ENCODE results near the gene CAPN12. TPM values are rescaled to one million over a fixed set of nuclear protein-coding genes. Genes with fewer than 3 reads are reported as not detected.

CAPN12 gene
- total and polyA plus RNA-seq, 2 of the 8 experiments (the other 6 are each of a cell fraction or from before 2014, with no cell fraction given) = 8.8 to 20.0 TPM

DNA sequence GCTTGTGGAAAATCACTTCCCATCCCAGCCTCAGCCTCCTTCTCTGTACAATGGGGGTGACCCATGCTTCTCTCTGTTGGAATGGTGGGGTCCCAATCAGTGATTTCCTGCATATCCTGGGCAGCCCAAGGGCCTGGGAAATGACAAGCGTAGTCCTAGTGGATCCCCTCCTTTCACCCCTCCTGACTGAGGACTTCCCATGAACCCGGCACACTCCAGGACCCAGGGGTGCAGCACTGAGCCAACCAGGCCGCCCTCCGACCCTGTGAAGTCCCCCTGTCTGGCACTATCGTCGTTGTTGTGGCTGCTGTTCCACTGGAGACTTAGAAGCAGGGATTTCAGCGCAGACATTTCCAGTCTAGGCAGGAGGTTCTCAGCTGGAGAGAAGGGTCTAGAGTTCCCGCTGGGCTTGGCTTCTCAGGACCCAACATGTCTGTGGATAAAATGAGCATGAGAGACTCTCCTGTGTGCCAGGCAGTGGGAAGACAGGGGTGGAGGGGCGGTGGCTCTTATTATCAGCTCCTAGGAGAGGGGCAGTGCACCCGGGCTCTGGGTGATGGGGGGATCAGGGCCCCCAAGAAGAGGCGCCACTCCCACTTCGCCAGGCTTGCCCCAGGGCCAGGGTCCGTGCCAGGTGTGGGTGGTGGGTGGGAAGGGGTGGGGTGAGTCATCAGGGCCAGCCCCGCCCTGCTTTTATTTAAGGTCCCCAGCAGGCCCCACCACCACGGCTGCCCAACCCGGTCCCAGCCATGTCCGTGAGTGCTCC, 44.4 kb upstream of the CAPN12 start, which contains the start of gene LGALS7B (continued):
- TF ChIP-seq, protein P1, sequence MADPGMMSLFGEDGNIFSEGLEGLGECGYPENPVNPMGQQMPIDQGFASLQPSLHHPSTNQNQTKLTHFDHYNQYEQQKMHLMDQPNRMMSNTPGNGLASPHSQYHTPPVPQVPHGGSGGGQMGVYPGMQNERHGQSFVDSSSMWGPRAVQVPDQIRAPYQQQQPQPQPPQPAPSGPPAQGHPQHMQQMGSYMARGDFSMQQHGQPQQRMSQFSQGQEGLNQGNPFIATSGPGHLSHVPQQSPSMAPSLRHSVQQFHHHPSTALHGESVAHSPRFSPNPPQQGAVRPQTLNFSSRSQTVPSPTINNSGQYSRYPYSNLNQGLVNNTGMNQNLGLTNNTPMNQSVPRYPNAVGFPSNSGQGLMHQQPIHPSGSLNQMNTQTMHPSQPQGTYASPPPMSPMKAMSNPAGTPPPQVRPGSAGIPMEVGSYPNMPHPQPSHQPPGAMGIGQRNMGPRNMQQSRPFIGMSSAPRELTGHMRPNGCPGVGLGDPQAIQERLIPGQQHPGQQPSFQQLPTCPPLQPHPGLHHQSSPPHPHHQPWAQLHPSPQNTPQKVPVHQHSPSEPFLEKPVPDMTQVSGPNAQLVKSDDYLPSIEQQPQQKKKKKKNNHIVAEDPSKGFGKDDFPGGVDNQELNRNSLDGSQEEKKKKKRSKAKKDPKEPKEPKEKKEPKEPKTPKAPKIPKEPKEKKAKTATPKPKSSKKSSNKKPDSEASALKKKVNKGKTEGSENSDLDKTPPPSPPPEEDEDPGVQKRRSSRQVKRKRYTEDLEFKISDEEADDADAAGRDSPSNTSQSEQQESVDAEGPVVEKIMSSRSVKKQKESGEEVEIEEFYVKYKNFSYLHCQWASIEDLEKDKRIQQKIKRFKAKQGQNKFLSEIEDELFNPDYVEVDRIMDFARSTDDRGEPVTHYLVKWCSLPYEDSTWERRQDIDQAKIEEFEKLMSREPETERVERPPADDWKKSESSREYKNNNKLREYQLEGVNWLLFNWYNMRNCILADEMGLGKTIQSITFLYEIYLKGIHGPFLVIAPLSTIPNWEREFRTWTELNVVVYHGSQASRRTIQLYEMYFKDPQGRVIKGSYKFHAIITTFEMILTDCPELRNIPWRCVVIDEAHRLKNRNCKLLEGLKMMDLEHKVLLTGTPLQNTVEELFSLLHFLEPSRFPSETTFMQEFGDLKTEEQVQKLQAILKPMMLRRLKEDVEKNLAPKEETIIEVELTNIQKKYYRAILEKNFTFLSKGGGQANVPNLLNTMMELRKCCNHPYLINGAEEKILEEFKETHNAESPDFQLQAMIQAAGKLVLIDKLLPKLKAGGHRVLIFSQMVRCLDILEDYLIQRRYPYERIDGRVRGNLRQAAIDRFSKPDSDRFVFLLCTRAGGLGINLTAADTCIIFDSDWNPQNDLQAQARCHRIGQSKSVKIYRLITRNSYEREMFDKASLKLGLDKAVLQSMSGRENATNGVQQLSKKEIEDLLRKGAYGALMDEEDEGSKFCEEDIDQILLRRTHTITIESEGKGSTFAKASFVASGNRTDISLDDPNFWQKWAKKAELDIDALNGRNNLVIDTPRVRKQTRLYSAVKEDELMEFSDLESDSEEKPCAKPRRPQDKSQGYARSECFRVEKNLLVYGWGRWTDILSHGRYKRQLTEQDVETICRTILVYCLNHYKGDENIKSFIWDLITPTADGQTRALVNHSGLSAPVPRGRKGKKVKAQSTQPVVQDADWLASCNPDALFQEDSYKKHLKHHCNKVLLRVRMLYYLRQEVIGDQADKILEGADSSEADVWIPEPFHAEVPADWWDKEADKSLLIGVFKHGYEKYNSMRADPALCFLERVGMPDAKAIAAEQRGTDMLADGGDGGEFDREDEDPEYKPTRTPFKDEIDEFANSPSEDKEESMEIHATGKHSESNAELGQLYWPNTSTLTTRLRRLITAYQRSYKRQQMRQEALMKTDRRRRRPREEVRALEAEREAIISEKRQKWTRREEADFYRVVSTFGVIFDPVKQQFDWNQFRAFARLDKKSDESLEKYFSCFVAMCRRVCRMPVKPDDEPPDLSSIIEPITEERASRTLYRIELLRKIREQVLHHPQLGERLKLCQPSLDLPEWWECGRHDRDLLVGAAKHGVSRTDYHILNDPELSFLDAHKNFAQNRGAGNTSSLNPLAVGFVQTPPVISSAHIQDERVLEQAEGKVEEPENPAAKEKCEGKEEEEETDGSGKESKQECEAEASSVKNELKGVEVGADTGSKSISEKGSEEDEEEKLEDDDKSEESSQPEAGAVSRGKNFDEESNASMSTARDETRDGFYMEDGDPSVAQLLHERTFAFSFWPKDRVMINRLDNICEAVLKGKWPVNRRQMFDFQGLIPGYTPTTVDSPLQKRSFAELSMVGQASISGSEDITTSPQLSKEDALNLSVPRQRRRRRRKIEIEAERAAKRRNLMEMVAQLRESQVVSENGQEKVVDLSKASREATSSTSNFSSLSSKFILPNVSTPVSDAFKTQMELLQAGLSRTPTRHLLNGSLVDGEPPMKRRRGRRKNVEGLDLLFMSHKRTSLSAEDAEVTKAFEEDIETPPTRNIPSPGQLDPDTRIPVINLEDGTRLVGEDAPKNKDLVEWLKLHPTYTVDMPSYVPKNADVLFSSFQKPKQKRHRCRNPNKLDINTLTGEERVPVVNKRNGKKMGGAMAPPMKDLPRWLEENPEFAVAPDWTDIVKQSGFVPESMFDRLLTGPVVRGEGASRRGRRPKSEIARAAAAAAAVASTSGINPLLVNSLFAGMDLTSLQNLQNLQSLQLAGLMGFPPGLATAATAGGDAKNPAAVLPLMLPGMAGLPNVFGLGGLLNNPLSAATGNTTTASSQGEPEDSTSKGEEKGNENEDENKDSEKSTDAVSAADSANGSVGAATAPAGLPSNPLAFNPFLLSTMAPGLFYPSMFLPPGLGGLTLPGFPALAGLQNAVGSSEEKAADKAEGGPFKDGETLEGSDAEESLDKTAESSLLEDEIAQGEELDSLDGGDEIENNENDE (IDR thresholded peaks at IDR 0.05; ENCODE audit: insufficient replicate concordance, low read length) = no peak
- no peak for TF ChIP-seq PHF8 (conservative IDR thresholded peaks at IDR 0.05; ENCODE audit: low read depth, low read length)
- no peak for TF ChIP-seq RXRA (IDR thresholded peaks at IDR 0.05; ENCODE audit: insufficient read depth, low read depth, low read length)
